ENCODE results near the gene LMNA.
"Not testable (repeated sequence)": the region's sequence is repeated elsewhere in the genome, so short reads cannot be mapped to it uniquely, and the experiment has no call there.

Gene LMNA

DNA sequence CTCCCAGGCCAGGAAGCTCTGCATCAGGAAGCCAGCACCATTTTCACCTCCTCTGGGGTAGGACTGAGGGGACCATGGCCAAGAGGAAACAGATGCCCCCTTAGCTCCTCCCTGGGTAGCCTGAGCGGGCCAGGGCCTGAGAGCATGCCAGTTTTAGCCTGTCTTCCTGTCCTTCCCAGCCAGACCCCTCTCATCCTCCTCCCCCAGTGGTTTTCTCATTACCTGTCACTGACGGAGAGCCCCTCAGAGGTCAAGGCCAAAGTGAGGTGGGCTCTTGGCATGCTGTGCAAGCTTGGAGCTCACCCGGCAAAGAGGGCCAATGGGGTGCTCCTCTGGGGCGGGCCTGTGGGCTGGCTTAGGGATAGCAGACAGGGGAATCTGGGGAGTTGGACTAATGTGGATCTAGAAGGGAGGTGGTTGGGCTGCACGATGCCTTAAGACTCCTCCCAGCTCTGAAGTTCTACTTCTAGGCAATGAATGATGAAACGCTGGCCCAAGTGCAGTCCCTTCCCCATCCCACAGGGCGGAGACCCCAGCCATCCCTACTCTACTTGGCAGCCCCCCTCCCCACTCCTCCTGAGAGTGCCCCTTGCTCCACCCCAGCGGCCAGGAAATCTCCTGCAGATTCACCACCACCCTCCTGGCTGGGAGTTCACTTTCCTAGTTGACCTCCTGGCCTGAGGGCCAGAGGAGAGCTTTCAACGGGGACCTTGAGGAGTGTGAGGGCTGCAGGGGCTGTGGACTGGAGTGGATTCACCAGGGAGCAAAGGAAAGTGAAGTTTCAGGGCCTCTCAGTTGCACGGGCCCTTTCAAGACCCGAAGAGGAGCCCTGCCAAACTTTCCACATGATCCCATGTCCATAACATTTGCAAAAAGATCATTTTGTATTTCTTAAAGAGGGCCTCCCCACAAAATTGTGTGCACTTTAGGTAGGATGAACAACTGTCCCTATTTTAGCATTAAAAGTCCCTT lies 9.4 kb upstream of the LMNA start:
- DNase-seq: no peak

DNA sequence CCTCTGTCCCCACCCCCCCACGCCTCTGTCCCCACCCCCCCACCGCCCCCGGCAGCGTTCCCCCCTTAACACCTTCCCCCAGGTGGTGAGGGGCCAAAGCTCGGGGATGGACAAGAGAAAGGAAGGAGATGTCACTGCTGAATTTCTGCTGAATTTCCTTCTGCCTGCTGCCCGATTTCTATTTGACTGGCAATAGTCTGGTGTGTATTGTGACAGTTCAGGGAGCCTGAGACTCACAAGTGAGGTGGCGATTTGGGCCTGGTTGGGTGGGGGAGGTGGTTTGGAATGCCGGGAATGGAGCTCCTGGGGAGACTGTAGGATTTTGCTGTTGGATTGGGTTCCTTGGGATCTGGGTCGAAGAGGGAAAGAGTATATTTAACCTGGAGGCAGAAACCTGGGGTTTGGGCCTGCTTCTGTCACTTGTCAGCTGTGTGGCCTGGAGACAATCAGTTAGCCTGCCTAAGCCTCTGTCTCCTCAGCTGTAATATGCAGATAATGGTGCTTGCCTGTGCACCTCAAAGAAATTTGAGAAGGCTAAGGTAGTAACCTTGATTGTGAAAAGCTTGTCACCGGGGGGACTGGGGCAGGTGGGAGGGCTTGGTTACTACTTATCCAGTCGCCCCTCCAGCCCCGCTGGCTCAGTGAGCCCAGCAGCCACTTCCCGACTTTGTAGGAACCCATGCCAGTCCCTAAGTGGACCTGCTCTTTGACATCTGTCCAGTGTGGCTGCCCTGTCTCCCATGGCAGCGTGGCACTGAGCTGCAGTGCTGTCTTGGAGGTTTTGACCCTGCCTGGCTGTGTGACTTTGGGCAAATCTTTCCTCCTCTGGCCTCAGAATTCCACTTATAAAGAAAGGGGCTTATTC lies 7.7 kb upstream of the LMNA start:
- DNase-seq: no peak

DNA sequence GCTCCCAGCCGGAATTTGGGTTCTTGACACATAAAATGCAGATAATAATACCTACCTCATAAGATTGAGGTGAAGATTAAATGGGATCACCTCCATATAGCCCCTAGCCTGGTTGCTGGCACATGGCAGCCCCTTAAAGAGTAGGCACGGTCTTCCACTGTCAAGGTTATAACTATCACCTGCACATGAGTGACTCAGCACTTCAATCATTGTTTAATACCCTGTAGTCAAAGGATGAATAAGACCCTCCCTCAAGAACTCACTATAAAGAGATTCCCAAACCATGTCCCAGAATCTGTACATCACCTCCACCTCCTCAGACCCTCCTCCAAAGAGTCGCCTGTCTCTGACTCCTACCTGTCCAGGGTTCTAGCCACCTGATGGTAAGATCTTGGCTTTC lies 6.5 kb upstream of the LMNA start:
- no peak for DNase-seq

DNA sequence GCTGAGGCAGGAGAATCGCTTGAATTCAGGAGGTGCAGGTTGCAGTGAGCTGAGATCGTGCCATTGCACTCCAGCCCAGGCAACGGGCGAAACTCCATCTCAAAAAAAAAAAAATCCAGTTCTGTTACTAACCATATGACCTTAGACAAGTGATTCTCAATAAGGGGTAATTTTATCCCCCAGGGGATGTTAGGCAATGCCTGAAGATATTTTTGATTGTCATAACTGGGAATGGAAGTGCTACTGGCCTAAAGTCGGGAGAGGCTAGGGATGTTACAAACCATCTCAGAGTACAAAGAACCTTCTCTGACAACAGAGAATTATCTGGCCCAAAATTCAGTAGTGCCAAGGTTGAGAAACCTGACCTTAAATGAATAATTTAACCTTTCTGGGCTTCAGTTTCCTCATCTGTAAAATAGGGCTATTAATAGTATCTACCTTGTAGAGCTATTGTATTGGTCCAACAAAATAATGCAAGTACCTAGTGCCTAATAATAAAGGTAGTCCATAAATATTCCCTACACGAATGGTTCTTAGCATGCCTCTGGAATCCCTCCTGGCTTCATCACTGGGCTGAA lies 5.8 kb upstream of the LMNA start:
- no peak for DNase-seq

DNA sequence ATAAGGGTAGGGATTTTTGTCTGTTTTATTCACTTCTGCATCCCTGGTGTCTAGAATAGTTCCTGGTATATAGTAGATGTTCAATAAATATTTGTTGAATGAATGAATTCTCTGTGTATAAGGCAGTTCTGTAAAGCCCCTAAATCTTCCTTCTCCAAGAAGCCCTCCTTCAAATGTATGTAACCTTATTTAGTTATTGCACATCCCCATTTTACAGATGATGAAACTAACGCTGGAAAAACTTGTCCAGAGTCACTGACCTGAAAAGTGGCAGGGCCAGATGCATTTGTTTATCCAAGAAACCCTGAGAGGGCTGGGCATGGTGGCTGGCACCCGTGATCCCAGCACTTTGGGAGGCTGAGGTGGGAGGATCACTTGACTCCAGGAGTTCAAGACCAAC lies 4.3 kb upstream of the LMNA start:
- no peak for DNase-seq

DNA sequence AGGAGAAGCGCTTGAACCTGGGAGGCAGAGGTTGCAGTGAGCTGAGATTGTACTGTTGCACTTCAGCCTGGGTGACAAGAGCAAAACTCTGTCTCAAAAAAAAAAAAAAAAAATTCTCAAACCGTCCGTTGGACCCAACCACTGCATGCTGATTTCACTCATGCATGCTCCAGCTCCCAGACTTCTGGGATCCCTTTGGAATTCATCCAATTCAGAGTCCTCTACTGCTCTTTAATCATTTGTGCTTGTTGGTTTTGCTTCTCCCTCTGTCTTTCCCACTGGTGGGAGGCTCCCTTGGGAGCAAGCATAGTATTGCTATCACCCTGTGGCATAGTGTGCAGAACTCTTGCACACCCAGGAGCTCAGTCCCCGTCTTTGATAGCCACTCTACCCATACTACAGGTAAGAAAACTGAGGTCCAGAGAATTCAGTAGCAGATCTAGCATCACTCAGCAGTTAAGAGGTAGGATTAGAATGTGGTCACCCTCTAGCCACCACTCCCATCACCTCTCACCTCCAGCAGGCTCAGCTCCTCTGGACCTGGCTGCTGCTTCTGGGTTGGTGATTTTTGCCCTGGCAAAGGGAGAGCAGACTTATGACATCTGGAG lies 3.1 kb upstream of the LMNA start:
- DNase-seq: no peak

DNA sequence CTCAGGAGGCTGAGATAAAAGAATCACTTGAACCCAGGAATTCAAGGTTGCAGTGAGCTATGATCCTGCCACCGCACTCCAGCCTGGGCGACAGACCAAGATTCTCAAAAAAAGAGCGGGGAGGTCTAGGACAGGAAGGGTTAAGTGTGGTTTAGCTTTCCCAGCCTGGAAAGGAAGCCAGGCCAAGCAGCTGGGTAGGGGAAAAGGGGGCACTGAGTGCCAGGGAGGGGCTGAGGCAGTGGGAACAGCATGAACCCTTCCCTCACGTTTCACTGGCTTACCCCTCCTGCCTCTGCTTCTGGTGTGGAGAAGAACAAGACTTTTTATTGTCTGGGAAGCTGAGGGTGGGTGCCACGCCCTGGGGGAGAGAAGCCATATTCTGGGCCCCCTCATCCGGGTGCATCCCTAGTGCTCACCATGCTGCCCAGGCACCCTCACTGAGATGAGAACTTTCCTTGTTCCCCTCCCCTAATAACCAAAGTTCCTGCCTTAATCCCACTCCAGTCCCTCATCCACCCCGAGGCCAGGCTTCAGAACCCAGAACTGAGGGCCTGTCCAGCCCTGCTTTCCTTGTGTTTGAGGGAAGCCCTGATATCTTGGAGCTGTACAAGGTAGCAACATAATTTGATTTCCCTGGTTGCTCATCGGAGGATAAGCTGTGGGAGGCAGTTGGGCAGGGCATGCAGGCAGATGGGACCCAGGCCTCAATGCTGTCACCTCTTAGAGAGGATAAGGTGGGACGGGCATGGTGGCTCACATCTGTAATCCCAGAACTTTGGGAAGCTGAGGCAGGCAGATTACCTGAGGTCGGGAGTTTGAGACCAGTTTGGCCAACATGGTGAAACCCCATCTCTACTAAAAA lies 2.0 kb upstream of the LMNA start:
- DNase-seq: no peak

DNA sequence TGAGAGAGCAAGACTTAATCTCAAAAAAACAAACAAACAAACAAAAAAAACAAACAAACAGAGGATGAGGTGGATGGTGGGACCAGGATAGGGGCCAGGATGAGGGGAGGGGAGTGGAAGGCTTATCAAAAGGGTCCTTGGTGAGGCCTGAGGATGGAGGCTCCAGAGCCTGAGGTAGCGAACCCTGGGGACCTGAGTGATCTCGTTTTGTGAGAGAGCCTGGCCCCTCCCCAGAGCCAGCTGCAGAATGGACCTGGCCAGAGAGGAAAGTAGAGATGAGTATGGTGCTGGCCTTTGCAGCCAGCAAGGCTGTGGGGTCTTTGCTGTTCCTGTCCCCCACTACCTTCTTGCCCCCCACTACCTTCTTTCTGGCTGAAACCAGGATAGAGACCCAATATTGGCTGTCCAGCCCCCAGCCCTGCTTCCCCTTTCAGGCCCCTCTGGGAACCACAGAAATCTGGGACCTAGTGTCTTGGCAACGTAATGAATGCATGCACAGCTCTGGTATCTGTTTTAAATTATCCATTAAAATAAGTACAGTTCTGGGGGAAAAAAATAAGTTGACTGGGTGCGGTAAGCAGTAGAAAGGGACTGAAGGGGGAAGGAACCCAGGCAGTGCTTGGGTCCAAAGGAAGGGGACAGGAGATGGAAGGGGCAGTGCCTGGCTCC lies 1.1 kb upstream of the LMNA start:
- DNase-seq: no peak

DNA sequence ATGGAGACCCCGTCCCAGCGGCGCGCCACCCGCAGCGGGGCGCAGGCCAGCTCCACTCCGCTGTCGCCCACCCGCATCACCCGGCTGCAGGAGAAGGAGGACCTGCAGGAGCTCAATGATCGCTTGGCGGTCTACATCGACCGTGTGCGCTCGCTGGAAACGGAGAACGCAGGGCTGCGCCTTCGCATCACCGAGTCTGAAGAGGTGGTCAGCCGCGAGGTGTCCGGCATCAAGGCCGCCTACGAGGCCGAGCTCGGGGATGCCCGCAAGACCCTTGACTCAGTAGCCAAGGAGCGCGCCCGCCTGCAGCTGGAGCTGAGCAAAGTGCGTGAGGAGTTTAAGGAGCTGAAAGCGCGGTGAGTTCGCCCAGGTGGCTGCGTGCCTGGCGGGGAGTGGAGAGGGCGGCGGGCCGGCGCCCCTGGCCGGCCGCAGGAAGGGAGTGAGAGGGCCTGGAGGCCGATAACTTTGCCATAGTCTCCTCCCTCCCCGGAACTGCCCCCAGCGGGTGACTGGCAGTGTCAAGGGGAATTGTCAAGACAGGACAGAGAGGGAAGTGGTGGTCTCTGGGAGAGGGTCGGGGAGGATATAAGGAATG lies 505 bp downstream of the LMNA start:
- no peak for DNase-seq

DNA sequence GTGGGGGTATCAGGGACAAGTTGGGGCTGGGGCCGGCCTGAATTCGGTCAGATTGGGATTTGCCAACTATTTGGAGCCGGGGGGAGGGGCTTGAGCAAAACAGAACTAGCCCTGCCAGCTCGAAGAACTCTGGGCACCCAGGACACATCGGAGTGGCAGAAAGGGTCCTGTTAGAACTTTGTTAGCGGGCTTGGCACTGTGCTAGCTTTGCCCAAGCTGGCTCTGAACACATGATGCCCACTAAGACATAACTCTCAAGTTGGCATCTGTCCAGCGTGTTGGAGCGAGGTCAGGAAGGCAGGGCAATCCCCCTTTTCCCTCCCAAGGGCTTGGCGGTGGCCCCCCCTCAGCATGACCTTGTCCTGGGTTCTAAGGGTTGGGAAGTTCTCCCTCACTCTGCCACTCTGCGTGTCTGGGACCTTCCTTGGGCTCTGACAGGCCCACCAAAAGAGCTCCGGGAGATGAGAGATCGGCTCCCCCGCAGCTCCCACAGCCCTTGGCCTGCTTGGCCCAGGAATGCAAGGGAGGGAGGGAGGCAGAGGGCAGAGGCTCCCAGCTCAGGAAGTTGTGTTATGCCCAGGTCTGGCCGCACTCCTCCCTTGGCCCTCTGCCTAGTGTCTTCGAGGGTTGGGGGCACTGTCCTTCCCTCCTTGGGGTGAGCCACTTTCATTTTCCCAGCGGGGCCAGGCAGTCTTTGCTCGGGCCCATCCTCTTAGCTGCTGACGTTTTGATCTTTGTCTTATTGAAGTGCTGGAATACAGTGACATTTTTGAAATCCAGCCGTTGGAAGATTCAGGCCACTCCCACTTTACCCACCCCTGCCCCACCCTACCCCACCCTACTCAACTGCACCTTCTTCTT lies 1.2 kb downstream of the LMNA start:
- no peak for DNase-seq

DNA sequence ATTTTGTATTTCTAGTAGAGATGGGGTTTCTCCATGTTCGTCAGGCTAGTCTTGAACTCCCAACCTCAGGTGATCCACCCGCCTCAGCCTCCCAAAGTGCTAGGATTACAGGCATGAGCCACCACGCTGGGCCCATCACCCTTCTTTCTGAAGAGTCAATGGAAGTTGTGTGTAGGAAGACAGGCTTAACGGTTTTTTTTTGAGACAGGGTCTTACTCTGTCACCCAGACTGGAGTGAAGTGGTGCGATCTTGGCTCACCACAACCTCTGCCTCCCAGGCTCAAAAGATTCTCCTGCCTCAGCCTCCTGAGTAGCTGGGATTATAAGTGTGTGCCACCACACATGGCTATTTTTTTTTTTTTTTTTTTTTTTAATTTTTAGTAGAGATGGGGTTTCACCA lies 2.2 kb downstream of the LMNA start:
- not testable (repeated sequence) for DNase-seq

DNA sequence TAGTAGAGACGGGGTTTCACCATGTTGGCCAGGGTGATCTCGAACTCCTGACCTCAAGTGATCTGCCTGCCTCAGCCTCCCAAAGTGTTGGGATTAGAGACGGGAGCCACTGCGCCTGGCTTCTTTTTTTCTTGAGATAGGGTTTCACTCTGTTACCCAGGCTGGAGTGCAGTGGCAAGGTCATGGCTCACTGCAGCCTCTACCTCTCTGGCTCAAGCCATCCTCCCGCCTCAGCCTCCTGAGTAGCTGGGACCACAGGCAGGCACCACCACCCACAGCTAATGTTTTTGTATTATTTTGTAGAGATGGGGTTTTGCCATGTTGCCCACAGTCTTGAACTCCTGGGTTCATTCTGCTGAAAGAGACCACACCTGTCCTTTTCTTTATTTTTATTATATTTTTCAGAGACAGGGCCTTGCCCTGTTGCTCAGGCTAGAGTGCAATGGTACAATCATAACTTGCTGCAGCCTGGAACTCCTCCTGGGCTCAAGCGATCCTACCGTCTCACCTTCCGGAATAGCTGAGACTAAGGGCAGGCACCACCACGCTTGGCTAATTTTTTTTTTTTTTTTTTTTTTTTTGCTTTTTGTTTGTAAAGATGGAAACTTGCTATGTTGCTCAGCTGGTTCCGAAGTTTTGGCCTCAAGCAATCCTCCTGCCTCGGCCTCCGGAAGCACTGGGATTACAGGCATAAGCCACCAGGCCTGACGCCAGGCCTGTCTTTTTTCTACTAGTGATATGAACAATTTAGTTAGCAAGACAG lies 3.1 kb downstream of the LMNA start:
- no peak for DNase-seq

DNA sequence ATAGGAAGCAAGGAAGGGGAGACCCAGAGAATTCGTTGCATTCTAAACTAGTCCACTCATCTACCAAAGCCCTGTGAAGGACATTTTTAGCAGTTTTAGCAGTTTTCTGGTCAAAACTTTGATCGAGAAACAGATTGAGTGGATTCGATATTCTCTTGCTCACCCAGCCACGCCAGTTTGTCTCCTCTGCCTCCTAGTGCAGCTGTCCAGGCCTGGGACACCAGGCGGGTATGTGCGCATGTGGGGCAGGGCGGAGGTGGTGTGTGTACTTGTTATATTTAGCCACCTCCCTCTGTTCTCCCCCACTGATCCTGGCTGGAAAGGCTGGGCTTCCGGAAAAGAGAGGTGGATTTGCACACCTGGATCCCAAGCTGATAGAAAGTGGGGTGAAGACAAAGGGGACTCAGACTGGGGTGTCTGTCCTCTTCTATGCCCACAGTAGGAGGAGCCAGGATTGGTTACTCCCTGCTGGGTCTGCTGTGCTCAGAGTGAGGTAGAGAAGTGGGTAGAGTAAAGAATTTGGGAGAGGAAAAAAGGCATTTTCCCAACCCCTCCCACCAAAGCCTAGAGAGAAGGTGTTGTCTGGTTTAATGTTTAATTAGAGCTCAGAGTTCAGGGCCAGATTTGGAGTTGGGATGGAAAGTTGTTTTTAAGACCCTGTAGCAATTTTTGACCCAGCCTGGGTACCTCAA lies 3.8 kb downstream of the LMNA start:
- DNase-seq: no peak

DNA sequence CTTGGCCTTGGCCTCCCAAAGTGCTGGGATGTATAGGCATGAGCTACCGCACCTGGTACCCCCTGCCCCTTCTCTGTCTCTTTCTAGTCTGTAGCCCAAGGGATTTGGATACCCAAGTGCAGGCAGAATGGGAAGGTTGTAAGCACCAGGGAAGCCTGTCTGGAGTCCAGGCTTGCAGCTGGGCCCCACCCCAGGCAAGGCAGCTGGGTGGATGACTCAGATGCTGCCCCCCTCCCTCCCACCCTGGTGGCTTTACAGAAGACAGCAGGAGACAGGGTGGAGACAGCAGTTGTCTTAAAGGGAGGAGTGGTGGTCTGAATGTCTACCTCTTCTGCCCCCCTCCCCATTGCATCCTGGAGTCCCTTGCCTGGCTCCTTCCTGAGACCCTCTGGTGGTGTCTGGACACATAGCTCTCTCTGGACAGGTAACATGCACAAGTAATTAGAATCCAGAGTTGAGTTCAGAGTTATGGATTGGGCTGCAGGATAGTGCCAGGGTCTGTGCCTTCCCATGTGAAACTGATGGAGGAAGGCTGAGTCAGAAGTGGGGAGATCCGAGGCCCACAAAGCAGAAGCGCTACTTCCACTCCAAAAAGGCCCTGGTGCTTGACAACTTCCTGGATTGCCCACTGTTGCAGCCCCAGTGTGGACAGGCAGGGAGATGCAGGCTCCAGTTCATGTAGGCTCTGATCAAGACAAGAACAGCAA lies 5.1 kb downstream of the LMNA start:
- DNase-seq: no peak

DNA sequence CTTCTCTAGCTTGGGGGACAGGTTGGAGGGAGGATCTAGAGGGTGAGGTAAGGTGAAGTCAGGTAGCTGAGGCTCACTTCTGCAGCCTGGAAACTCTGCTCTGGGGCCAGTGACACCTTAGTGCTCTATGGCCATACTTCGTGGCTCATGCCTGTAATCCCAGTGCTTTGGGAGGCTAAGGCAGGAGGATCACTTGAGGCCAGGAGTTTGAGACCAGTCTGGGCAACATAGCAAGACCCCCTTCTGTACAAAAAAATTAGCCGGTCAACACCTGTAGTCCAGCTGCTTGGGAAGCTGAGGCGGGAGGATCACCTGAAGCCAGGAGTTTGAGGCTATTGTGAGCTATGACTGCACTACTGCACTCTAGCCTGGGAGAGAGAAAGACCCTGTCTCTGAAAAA lies 5.8 kb downstream of the LMNA start:
- no peak for DNase-seq

DNA sequence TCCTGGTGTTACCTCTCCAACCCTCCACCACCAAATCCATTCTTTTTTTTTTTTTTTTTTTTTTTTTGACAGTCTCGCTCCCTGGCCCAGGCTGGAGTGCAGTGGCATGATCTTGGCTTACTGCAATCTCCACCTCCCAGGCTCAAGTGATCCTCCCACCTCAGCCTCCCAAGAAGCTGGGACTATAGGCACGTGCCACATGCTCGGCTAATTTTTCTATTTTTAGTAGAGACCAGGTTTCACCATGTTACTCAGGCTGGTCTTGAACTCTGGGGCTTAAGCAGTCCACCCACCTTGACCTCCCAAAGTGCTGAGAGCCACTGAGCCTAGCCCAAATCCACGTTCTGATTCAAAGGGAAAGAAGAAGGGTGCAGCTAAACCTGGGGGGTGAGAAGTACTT lies 6.5 kb downstream of the LMNA start:
- not testable (repeated sequence) for DNase-seq

DNA sequence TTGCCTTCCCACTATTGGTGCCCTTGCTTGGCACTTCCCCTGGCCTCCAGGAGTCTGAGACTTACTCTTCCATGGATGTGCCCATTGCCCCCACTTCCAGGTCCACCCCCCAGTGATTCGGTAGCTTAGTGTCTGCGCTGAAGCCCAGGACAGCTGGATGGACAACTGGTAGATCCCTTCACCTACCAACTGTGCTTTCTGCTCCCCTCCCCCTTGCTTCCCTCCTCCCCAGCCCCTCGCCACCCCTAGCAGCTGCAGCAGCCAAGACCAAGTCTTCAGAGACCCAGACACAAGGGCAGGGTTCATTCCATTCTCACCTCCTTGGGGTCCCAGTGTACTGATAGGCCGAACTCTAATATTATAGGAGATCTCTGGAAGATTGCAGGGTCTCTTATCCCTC lies 6.9 kb downstream of the LMNA start:
- no peak for DNase-seq

DNA sequence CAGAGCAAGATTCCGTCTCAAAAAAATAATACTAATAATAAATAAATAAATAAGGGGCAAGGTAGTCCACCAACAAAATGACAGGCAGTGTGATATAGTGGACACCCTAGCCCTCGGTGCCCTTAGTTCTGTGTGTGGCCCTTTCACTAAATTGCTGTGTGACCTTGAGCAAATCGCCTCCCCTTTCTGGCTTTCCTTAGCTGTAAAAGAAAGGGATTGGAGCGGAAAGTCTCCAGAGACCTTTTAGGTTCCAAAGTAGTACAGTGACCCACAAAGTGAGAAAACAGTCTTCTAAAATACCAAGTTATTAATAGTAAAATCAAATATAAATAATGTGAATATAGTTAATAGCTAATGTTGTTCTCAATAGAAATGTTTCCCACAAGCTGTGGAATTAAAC lies 7.6 kb downstream of the LMNA start:
- DNase-seq: no peak

Measured in NCI-H524 treated with DMSO at 0.1 percent for 48 hours (cell line).